HCT116 (cell line): ENCODE measurements around the gene OR2S2. TPM values are rescaled to one million over a fixed set of nuclear protein-coding genes. Genes with fewer than 3 reads are reported as not detected.

Experiments used
- ATAC-seq: fragments of 200-7000 bp; cut with Tn5 transposase; 2 replicates; pipeline ENCODE4 v1.9.1; 2020; ENCODE audit warnings: mild to moderate bottlenecking, moderate library complexity
- BruUV-seq: library from RNA; stranded (reverse); fragments of 400-500 nt; replicated peaks from 2 replicates; lab custom pipeline; 2021; lab: Mats Ljungman, UMichigan
- CTCF ChIA-PET: fragments of 300-600 bp; sonication (Branson Sonifier 250); formaldehyde crosslinking; loops from one replicate; lab custom pipeline; 2021; ENCODE audit warnings: antibody characterized with exemption; lab: Charles Lee
- POLR2A ChIA-PET: fragments of 300-600, 350-600 bp; sonication (Branson Sonifier 250); formaldehyde crosslinking; loops from one replicate; lab custom pipeline; 2021; ENCODE audit warnings: antibody characterized with exemption; lab: Charles Lee
- RAD21 ChIA-PET, 2 experiments: fragments of 300-600 bp; sonication (Branson Sonifier 250); formaldehyde crosslinking; loops; one replicate each; lab custom pipeline; 2023; ENCODE audit warnings: low total read pairs in 2 of 2; ENCODE audit not compliant: uncharacterized antibody in 2 of 2, unreplicated experiment in 2 of 2, low non-redundant PET in 1 of 2; lab: Charles Lee
- DNase-seq: peaks from one replicate; pipeline ENCODE4 v3.0.0-alpha.2; 2010; ENCODE audit warnings: low read depth, low spot score
- H2AFZ ChIP-seq: fragments of 200-600 bp; shearing (Covaris generic), sonication (generic); 2 replicates; pipeline ENCODE4 v1.6.1; 2017; ENCODE audit warnings: low read depth, mixed run types, mixed read lengths, antibody characterized with exemption, low read length; ENCODE audit not compliant: poor library complexity, severe bottlenecking
- H3K27ac ChIP-seq: 2 replicates; pipeline ENCODE4 v1.5.1; 2012; ENCODE audit warnings: low read depth, low read length
- H3K27me3 ChIP-seq: fragments of 200-600 bp; sonication (generic); 2 replicates; pipeline ENCODE4 v1.6.1; 2016; ENCODE audit warnings: mixed run types, low read length, mixed read lengths; ENCODE audit not compliant: insufficient read depth
- H3K36me3 ChIP-seq, 2 experiments: fragments of 200-500 bp in 1 of 2; fragments of 200-600 bp in 1 of 2; sonication (Bioruptor generic) in 1 of 2; sonication (generic) in 1 of 2; 2 replicates each; pipeline versions ENCODE4 v1.5.1 to v1.6.1; 2014 to 2016; ENCODE audit warnings: low read length in 2 of 2, inconsistent platforms in 1 of 2, mixed read lengths in 1 of 2, mixed run types in 1 of 2; ENCODE audit not compliant: insufficient read depth in 2 of 2, control insufficient read depth in 1 of 2
- H3K4me1 ChIP-seq, 2 experiments: fragments of 200-600 bp in 1 of 2; sonication (generic) in 1 of 2; 2 replicates each; pipeline versions ENCODE4 v1.5.1 to v1.6.1; 2012 to 2017; ENCODE audit warnings: low read length in 2 of 2, inconsistent platforms in 1 of 2, mild to moderate bottlenecking in 1 of 2, mixed read lengths in 1 of 2, mixed run types in 1 of 2, moderate library complexity in 1 of 2; ENCODE audit not compliant: insufficient read depth in 2 of 2, control insufficient read depth in 1 of 2
- H3K4me2 ChIP-seq: fragments of 200-600 bp; sonication (generic); 2 replicates; pipeline ENCODE4 v1.6.1; 2017; ENCODE audit warnings: mixed run types, low read length, mixed read lengths
- H3K4me3 ChIP-seq, 2 experiments: fragments of 200-600 bp in 1 of 2; sonication (generic) in 1 of 2; replicated peaks in 1 of 2; 2 replicates each; pipeline ENCODE4 v1.5.1; 2011 to 2016; ENCODE audit warnings: low read length in 2 of 2, control low read depth in 1 of 2, low read depth in 1 of 2, mild to moderate bottlenecking in 1 of 2, mixed read lengths in 1 of 2, mixed run types in 1 of 2
- H3K79me2 ChIP-seq: fragments of 200-600 bp; sonication (generic); 2 replicates; pipeline ENCODE4 v1.6.1; 2017; ENCODE audit warnings: mild to moderate bottlenecking, mixed run types, low read length, moderate library complexity, mixed read lengths; ENCODE audit not compliant: insufficient read depth
- H3K9ac ChIP-seq: fragments of 200-600 bp; sonication (generic); 2 replicates; pipeline ENCODE4 v1.6.1; 2016; ENCODE audit warnings: low read length, mixed read lengths
- H3K9me2 ChIP-seq: fragments of 200-600 bp; sonication (generic), shearing (Covaris generic); 2 replicates; pipeline ENCODE4 v1.6.1; 2017; ENCODE audit warnings: mixed run types, mild to moderate bottlenecking, moderate library complexity; ENCODE audit not compliant: insufficient read depth
- H3K9me3 ChIP-seq, 2 experiments: fragments of 200-500 bp in 1 of 2; fragments of 200-600 bp in 1 of 2; sonication (Bioruptor generic) in 1 of 2; sonication (generic) in 1 of 2; 2 replicates each; pipeline ENCODE4 v1.6.1; 2014 to 2017; ENCODE audit warnings: low read length in 2 of 2, mixed read lengths in 2 of 2, inconsistent platforms in 1 of 2, low read depth in 1 of 2, mild to moderate bottlenecking in 1 of 2, mixed run types in 1 of 2, moderate library complexity in 1 of 2; ENCODE audit not compliant: control insufficient read depth in 1 of 2, insufficient read depth in 1 of 2
- H4K20me1 ChIP-seq: fragments of 200-600 bp; sonication (generic), shearing (Covaris generic); 2 replicates; pipeline ENCODE4 v1.6.1; 2017; ENCODE audit warnings: mixed run types, mild to moderate bottlenecking, moderate library complexity; ENCODE audit not compliant: insufficient read depth
- ATF3 ChIP-seq: IDR thresholded peaks from 2 replicates; pipeline ENCODE4 v1.6.1; 2012
- CBX3 ChIP-seq: IDR thresholded peaks from 2 replicates; pipeline ENCODE4 v1.6.1; 2012; ENCODE audit warnings: low read depth
- REST ChIP-seq: IDR thresholded peaks from 2 replicates; pipeline ENCODE4 v1.6.1; 2012; ENCODE audit warnings: low read depth
- TCF7L2 ChIP-seq: IDR thresholded peaks from 2 replicates; pipeline ENCODE4 v1.7.0; 2011; ENCODE audit warnings: borderline replicate concordance, inconsistent platforms; ENCODE audit not compliant: insufficient read depth, insufficient read length; ENCODE audit errors: extremely low read depth
- ZNF274 ChIP-seq: fragments of 200-500 bp; sonication (Bioruptor generic); IDR thresholded peaks from 2 replicates; pipeline ENCODE4 v1.6.1; 2014; ENCODE audit warnings: mild to moderate bottlenecking, low read depth, low read length, inconsistent platforms
- intact Hi-C: fragments of 100-400 bp; cut with micrococcal nuclease; formaldehyde crosslinking; loops from 2 replicates; pipeline ENCODE4 v1.10.0; 2022
- total RNA-seq: library from RNA; stranded (reverse); gene quantifications from one replicate; pipeline ENCODE4 v1.2.1, GENCODE V29; 2021; ENCODE audit not compliant: unreplicated experiment

OR2S2 gene
- total RNA-seq, 1 experiment from 2014 or later = not detected

DNA sequence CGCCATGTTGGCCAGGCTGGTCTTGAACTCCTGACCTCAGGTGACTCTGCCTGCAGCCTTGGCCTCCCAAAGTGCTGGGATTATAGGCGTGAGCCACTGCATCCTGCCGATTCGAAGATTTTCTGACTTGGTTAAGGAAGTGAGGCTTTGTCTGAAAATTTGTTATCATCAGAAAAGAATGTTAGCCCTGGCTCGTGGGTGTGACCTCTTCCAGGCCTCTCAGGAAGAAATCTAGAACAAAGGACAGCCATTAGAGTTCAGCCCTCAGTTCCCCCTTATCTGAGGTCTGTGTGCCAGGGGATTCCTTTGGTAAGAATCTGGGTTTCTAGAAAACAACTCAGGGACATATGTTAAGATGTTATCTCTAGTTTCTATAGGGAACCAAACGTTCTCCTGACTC, 6.2 kb downstream of the OR2S2 start:
- intact Hi-C loops = no loop called here
- ChIA-PET RAD21 (no interaction called here), POLR2A (no interaction called here), CTCF (interaction anchor here (0.9 kb wide), 1 partner anchor 10 kb away, joined by 3 read pairs; no protein-coding TSS in a partner anchor)
- no peaks in the 10 kb centered on the region for H3K9me2 ChIP-seq
- H3K9me3 ChIP-seq = no peaks in the 10 kb centered on the region
- no peaks in the 10 kb centered on the region for H4K20me1 ChIP-seq
- H3K79me2 ChIP-seq = no peaks in the 10 kb centered on the region
- H3K27ac ChIP-seq = no peak overlapping the region
- H3K36me3 ChIP-seq = no peaks in the 10 kb centered on the region
- H3K9ac ChIP-seq = no peak overlapping the region
- TF ChIP-seq TCF7L2 = no peak
- no peak for TF ChIP-seq REST
- TF ChIP-seq ZNF274 = no peak
- no peak for TF ChIP-seq CBX3
- TF ChIP-seq ATF3 = no peak
- BruUV-seq = no TSS peak
- H3K27me3 ChIP-seq = no peaks in the 10 kb centered on the region
- H3K4me2 ChIP-seq = peak overlapping the region; percentile 27
- no peak for DNase-seq
- H3K4me3 ChIP-seq = no peak overlapping the region
- ATAC-seq = no peak
- H2AFZ ChIP-seq = peak overlapping the region; percentile 64
- H3K4me1 ChIP-seq = peaks cover 9 to 22% of the 10 kb centered on the region in 2 experiments
